GM23338 (cell line): Measurements from ENCODE around the gene ZFP42. TPM values are rescaled to one million over a fixed set of nuclear protein-coding genes. Genes with fewer than 3 reads are reported as not detected.

ENCODE experiments used
- polyA plus RNA-seq: library from polyadenylated mRNA; unstranded; fragments of >200 nt; fragmentation: Nextera tagmentation; extraction: Ambion mirVana; gene quantifications from 2 replicates; pipeline ENCODE4 v1.2.1, GENCODE V29; 2016
- total RNA-seq: library from RNA; depleted of rRNA; stranded (reverse); fragments of >200 nt; shearing (Covaris generic); gene quantifications from 2 replicates; pipeline ENCODE4 v1.2.3, GENCODE V29; 2014; rRNA removed

Gene ZFP42
- total and polyA plus RNA-seq, 2 experiments from 2014 or later: 70.0 to 111 TPM

Other genes with a start within 250 kb of the ZFP42 start
- 46.8 and 57.8 TPM in 2 replicates for gene TRIML2, start 113.8 kb downstream of the ZFP42 start, total RNA-seq
- 77.9 and 79.2 TPM in 2 replicates for gene TRIML2, start 113.8 kb downstream of the ZFP42 start, polyA plus RNA-seq
- not detected in 2 replicates for gene TRIML1, start 143.7 kb downstream of the ZFP42 start, total RNA-seq
- gene TRIML1, start 143.7 kb downstream of the ZFP42 start, polyA plus RNA-seq: not detected in 2 replicates